AG09319 (cell line): ENCODE data around the gene NKIRAS2.

Experiments used
- DNase-seq: peaks from one replicate; pipeline ENCODE4 v3.0.0-alpha.2; 2010; ENCODE audit warnings: low read depth; ENCODE audit errors: extremely low read depth
- TF ChIP-seq, protein P1 (sequence below): IDR thresholded peaks from 2 replicates; pipeline ENCODE4 v1.5.1; 2011; ENCODE audit warnings: low read depth, mild to moderate bottlenecking, inconsistent platforms, low read length, moderate library complexity

The NKIRAS2 gene

DNA sequence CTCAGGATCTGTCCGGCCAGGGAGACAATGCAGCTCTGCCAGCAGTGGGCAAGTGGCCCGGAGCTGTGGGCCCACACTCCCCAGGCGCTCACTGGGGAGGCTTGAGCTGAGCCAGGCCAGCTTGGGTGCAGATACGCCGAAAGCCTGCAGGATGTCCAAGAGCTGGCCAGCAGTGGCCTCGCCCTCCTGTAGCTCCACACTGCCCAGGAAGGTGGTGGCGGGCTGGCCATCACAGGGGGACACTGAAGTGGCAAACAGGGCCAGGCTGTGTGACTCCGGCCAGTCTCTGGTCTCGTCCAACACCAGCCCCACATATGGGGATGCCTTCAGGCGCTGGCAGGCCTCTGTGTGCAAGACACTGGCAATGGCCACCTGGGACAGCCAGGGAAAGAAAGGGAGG lies 20.9 kb downstream of the NKIRAS2 start:
- DNase-seq, result no peak
- TF ChIP-seq, protein P1, sequence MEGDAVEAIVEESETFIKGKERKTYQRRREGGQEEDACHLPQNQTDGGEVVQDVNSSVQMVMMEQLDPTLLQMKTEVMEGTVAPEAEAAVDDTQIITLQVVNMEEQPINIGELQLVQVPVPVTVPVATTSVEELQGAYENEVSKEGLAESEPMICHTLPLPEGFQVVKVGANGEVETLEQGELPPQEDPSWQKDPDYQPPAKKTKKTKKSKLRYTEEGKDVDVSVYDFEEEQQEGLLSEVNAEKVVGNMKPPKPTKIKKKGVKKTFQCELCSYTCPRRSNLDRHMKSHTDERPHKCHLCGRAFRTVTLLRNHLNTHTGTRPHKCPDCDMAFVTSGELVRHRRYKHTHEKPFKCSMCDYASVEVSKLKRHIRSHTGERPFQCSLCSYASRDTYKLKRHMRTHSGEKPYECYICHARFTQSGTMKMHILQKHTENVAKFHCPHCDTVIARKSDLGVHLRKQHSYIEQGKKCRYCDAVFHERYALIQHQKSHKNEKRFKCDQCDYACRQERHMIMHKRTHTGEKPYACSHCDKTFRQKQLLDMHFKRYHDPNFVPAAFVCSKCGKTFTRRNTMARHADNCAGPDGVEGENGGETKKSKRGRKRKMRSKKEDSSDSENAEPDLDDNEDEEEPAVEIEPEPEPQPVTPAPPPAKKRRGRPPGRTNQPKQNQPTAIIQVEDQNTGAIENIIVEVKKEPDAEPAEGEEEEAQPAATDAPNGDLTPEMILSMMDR, result no peak

DNA sequence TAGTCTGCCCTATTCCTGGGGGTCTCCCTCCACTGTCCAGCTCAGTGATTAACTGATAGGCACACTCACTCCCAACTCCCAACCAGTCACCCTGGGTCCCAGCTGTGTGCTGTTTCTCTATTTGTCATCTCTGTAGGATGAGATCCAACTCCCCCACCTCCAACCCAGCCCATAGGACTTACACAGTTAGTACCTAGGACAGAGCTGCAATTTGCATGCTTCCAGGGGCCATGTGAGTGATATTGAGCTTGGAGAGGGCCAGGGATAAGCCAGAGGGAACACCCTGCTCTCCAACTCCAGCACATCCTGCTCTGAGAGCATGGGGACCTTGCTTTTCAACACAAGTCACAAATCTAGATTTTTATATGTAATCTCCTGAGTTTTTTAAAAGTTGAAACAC lies 21.7 kb downstream of the NKIRAS2 start:
- TF ChIP-seq, protein P1, result no peak

DNA sequence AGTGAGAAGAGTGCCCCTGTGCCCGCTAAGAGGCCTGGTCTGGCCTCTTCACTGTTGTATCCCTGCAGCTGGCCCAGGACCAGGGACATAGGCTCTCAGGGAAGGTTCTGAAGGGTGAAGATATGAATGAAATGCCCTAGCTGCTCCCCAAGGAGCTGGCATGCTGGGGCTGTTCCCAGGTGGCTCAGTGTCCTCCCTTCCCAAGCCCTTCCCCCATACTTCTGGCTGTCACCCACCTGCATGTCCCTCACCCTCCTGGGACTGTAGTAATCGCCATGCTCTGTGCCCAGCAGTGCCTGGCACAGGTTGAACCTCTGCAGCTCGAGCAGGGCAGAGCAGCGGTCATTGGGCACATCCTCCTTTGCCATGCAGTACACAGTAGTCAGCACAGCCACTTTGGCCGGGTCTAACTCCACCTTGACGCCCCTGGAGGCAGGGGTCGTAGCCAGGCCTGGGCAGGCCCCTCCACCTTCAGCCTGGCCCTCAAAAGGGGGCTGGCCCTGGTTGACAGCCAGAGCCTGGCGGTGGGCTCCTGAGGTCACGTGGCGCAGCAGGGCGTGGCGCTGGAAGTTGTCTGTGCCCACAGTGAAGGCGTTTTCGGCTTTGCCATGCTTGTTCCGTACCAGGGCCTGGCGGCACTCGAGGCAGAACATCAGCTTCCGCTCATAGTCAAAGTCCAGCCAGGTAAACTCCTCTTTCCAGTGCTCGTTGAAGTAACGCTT lies 22.9 kb downstream of the NKIRAS2 start:
- DNase-seq, result no peak
- TF ChIP-seq, protein P1, result no peak

More for the DNA sequence above, 21.7 kb downstream of the NKIRAS2 start:
- DNase-seq, result no peak

GRCh38 chr17:42045719-42046118 lies 25.8 kb downstream of the NKIRAS2 start:
- TF ChIP-seq, protein P1, result no peak
- no peak for DNase-seq

- TF ChIP-seq, protein P1, result no peak
- DNase-seq, result no peak
Measured at GRCh38 chr17:42047343-42047742, 27.5 kb downstream of the NKIRAS2 start.

DNA sequence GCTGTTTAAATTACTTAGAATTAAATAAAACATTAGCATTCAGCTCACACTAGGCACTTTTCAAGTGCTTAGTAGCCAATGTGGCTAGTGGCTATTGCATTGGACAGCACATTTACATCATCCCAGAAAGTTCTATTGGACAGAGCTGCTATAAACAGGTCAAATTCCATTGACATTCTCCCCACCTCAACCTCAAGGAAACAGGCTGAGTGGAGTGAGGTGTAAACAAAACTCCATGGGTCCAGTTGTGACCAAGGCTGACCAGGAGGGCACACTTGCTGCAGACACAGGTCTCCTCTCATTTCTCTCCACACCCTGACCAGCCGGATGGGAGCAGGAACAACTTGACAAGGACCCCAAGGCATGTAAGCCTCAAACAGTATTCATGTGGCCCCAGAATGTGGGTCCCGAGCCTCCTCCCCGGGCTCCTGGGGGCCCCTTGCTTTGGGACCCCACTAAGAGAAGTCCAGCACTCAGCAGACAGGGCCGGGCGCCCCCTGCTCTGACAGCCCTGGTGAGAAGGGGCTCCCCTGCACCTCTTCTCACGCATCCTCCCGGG lies 30.0 kb downstream of the NKIRAS2 start:
- TF ChIP-seq, protein P1, result no peak; the same call in 1 of the 2 replicates
- no peak for DNase-seq

DNA sequence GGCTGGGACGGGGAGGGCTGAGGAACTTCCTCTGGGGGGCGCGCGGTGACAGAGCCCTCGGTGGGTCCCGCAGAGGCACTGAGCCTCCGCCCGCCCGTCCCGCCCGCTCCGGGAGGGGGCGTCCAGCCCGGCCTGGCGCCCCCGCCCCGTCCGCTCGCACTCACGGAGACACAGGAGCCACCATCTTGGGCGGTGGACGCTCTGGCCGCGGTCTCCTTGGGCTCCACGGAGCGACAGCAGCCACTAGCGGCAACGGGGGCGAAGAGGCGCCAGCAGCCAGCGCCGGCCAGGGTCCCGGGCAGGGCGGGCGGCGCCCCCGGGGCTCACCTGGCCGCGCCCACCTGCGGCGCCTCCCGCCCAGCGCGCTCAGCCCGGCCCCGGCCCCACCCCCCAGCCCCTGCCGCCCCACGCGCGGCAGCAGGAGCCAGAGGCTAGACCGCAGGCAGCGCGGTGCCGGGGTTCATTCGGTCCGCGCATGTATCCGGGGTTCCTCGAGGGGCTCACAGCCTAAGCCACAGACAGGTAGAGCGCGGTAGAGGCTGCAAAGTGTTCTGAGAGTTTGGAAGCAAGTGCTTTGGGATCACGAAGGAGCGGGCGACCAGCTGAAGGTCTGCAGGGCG lies 30.6 kb downstream of the NKIRAS2 start, which contains the start of gene C17orf113:
TSS of gene C17orf113 (minus strand) at position 209 of the 620 bp plus-strand sequence. CDS start 7,225 bp downstream, outside the sequence.
- no peak for DNase-seq
- TF ChIP-seq, protein P1, result peak; percentile 20
